SK-N-SH (cell line): Measurements from ENCODE around the gene MAPKAPK3. TPM values are rescaled to one million over a fixed set of nuclear protein-coding genes. Genes with fewer than 3 reads are reported as not detected.

Experiments used
- CTCF ChIA-PET: fragments of 300-600, 350-600 bp; formaldehyde crosslinking; extraction: SDS; loops from one replicate; lab custom pipeline; 2021; lab: Yijun Ruan, JAX
- POLR2A ChIA-PET: fragments of 350-600 bp; sonication (Branson Sonifier 250); formaldehyde crosslinking; extraction: SDS; loops from one replicate; lab custom pipeline; 2020; ENCODE audit warnings: antibody characterized with exemption, inconsistent platforms; lab: Yijun Ruan, JAX
- DNase-seq: peaks from one replicate; pipeline ENCODE4 v3.0.0; 2012
- H2AFZ ChIP-seq: fragments of 200-600 bp; sonication (generic); 2 replicates; pipeline ENCODE4 v1.8.1; 2016; ENCODE audit warnings: antibody characterized with exemption, mild to moderate bottlenecking, low read depth
- H3F3A ChIP-seq: fragments of 200-600 bp; sonication (generic); replicated peaks from 2 replicates; pipeline ENCODE3; 2016; ENCODE audit warnings: antibody characterized with exemption, mild to moderate bottlenecking; ENCODE audit not compliant: insufficient read depth
- H3K27ac ChIP-seq, 2 experiments: fragments of 200-500 bp in 1 of 2; fragments of 200-600 bp in 1 of 2; sonication (Bioruptor generic) in 1 of 2; sonication (generic), shearing (Covaris generic) in 1 of 2; 2 replicates each; pipeline versions ENCODE4 v1.5.1 to v1.6.1; 2014 to 2016; ENCODE audit warnings: low read depth in 2 of 2, inconsistent platforms in 1 of 2, low read length in 1 of 2, mild to moderate bottlenecking in 1 of 2, mixed read lengths in 1 of 2
- H3K27me3 ChIP-seq: fragments of 200-600 bp; sonication (generic), shearing (Covaris generic); 2 replicates; pipeline ENCODE4 v1.6.1; 2016; ENCODE audit warnings: mixed run types; ENCODE audit not compliant: insufficient read depth
- H3K36me3 ChIP-seq, 2 experiments: fragments of 200-500 bp in 1 of 2; fragments of 200-600 bp in 1 of 2; sonication (Bioruptor generic) in 1 of 2; sonication (generic) in 1 of 2; replicated peaks in 1 of 2; 2 replicates each; pipeline versions ENCODE3 to v1.5.1; 2014 to 2016; ENCODE audit warnings: low read length in 1 of 2, mild to moderate bottlenecking in 1 of 2; ENCODE audit not compliant: insufficient read depth in 2 of 2, control insufficient read depth in 1 of 2
- H3K4me1 ChIP-seq, 2 experiments: fragments of 200-500 bp in 1 of 2; fragments of 200-600 bp in 1 of 2; sonication (Bioruptor generic) in 1 of 2; sonication (generic), shearing (Covaris generic) in 1 of 2; 2 replicates each; pipeline versions ENCODE4 v1.5.1 to v1.6.1; 2014 to 2016; ENCODE audit warnings: low read depth in 1 of 2, low read length in 1 of 2, mixed run types in 1 of 2; ENCODE audit not compliant: insufficient read depth in 2 of 2, control insufficient read depth in 1 of 2
- H3K4me2 ChIP-seq: fragments of 200-600 bp; sonication (generic), shearing (Covaris generic); 2 replicates; pipeline ENCODE4 v1.6.1; 2017; ENCODE audit warnings: mixed run types
- H3K4me3 ChIP-seq, 2 experiments: fragments of 200-500 bp in 1 of 2; fragments of 200-600 bp in 1 of 2; sonication (Bioruptor generic) in 1 of 2; sonication (generic), shearing (Covaris generic) in 1 of 2; 2 replicates each; pipeline versions ENCODE4 v1.5.1 to v1.8.1; 2014 to 2016; ENCODE audit warnings: low read depth in 2 of 2, inconsistent platforms in 1 of 2, low read length in 1 of 2, mild to moderate bottlenecking in 1 of 2, mixed read lengths in 1 of 2, moderate library complexity in 1 of 2
- H3K79me2 ChIP-seq: fragments of 200-600 bp; sonication (generic); 2 replicates; pipeline ENCODE4 v1.8.1; 2017; ENCODE audit warnings: mild to moderate bottlenecking; ENCODE audit not compliant: insufficient read depth
- H3K9ac ChIP-seq: fragments of 200-600 bp; sonication (generic); 2 replicates; pipeline ENCODE4 v1.6.1; 2017; ENCODE audit warnings: mixed run types
- H3K9me2 ChIP-seq: fragments of 200-600 bp; sonication (generic); 2 replicates; pipeline ENCODE4 v1.6.1; 2017; ENCODE audit warnings: mixed run types
- H3K9me3 ChIP-seq: fragments of 200-600 bp; sonication (generic); 2 replicates; pipeline ENCODE4 v1.6.1; 2017; ENCODE audit warnings: mixed run types, mild to moderate bottlenecking, moderate library complexity
- H4K20me1 ChIP-seq: fragments of 200-600 bp; sonication (generic); 2 replicates; pipeline ENCODE4 v1.6.1; 2017; ENCODE audit warnings: mild to moderate bottlenecking, mixed run types; ENCODE audit not compliant: insufficient read depth
- CHD2 ChIP-seq: fragments of 150-350 bp; IDR thresholded peaks from 2 replicates; pipeline ENCODE4 v1.6.1; 2018; ENCODE audit warnings: low read length; ENCODE audit not compliant: partially characterized antibody
- CTCF ChIP-seq: fragments of 200-600 bp; sonication (generic); IDR thresholded peaks from 2 replicates; pipeline ENCODE4 v1.6.1; 2017; ENCODE audit warnings: antibody characterized with exemption, mild to moderate bottlenecking, moderate library complexity
- EZH2phosphoT487 ChIP-seq: fragments of 200-600 bp; sonication (generic); IDR thresholded peaks from 2 replicates; pipeline ENCODE4 v1.6.1; 2017; ENCODE audit warnings: low read depth, mixed run types, mild to moderate bottlenecking, antibody characterized with exemption, moderate library complexity, borderline replicate concordance
- FOXM1 ChIP-seq: IDR thresholded peaks from 2 replicates; pipeline ENCODE4 v1.4.0; 2012; ENCODE audit warnings: low read depth, mild to moderate bottlenecking
- GATA2 ChIP-seq: sonication (generic); formaldehyde crosslinking; IDR thresholded peaks from 2 replicates; pipeline ENCODE4 v1.5.0; 2020; ENCODE audit warnings: mild to moderate bottlenecking, missing genetic modification reagents
- MAX ChIP-seq: IDR thresholded peaks from 2 replicates; pipeline ENCODE4 v1.4.0; 2012; ENCODE audit warnings: low read depth
- MXI1 ChIP-seq: IDR thresholded peaks from 2 replicates; pipeline ENCODE4 v1.6.1; 2012; ENCODE audit warnings: mild to moderate bottlenecking, low read depth, low read length, improper control_type of control experiment
- NRF1 ChIP-seq: IDR thresholded peaks from 2 replicates; pipeline ENCODE4 v1.6.1; 2012; ENCODE audit warnings: low read depth, mild to moderate bottlenecking, low read length
- RAD21 ChIP-seq: IDR thresholded peaks from 2 replicates; pipeline ENCODE4 v1.6.1; 2012; ENCODE audit warnings: mild to moderate bottlenecking, low read length
- RCOR1 ChIP-seq: fragments of 150-350 bp; IDR thresholded peaks from 2 replicates; pipeline ENCODE4 v1.6.1; 2017; ENCODE audit warnings: antibody characterized with exemption, low read length
- REST ChIP-seq: IDR thresholded peaks from 2 replicates; pipeline ENCODE4 v1.6.1; 2012; ENCODE audit warnings: mild to moderate bottlenecking, low read depth, low read length, moderate library complexity
- TAF1 ChIP-seq: IDR thresholded peaks from 2 replicates; pipeline ENCODE4 v1.6.1; 2012; ENCODE audit warnings: low read depth, mild to moderate bottlenecking, low read length, moderate library complexity, borderline replicate concordance
- TCF12 ChIP-seq: IDR thresholded peaks from 2 replicates; pipeline ENCODE4 v1.4.0; 2012
- TEAD4 ChIP-seq: IDR thresholded peaks from 2 replicates; pipeline ENCODE4 v1.4.0; 2012; ENCODE audit warnings: mild to moderate bottlenecking, borderline replicate concordance; ENCODE audit not compliant: insufficient read depth
- USF2 ChIP-seq: fragments of 150-350 bp; IDR thresholded peaks from 2 replicates; pipeline ENCODE4 v1.6.1; 2017; ENCODE audit warnings: antibody characterized with exemption, low read length, low read depth, borderline replicate concordance
- ZBTB33 ChIP-seq: IDR thresholded peaks from 2 replicates; pipeline ENCODE4 v1.4.0; 2012; ENCODE audit warnings: low read depth, borderline replicate concordance
- WGBS: methylation state at CpG from one replicate; pipeline ENCODE4 v1.1.6; 2017; ENCODE audit warnings: low lambda C conversion rate; 5-methylcytosine and 5-hydroxymethylcytosine counted together
- polyA plus RNA-seq, 3 experiments: library from polyadenylated mRNA; depleted of rRNA; stranded (reverse); fragments of >200 nt; gene quantifications; 2 replicates each; pipeline ENCODE4 v1.2.3, GENCODE V29; 2012

Gene MAPKAPK3
- polyA plus RNA-seq, 1 of the 3 experiments (the other 2 are of a cell fraction), result 29.4 TPM

- no peak for TF ChIP-seq USF2
- TF ChIP-seq CTCF, result peak; percentile 46
- no peak for TF ChIP-seq MAX
- TF ChIP-seq TAF1, result no peak
- TF ChIP-seq RAD21, result peak; percentile 30; the same call in 1 of the 2 replicates
- TF ChIP-seq TEAD4, result no peak
- no peak for TF ChIP-seq RCOR1
Measured at GRCh38 chr3:50675179-50676030, 58.5 kb downstream of the MAPKAPK3 start (continued).

- no peak overlapping the region for H3K27ac ChIP-seq
- no peak for DNase-seq
- H3K4me1 ChIP-seq, result peaks cover 0 to 4% of the 10 kb centered on the region in 2 experiments; a peak in 1 of 4 replicates
- H3K79me2 ChIP-seq, result no peaks in the 10 kb centered on the region
- H2AFZ ChIP-seq, result no peak overlapping the region
- no peaks in the 10 kb centered on the region for H3K36me3 ChIP-seq
- peaks cover 11% of the 10 kb centered on the region for H4K20me1 ChIP-seq
- CTCF ChIA-PET, result interaction anchor here (0.7 to 5.7 kb wide), 17 partner anchors 9 to 695 kb away, joined by 3 to 44 read pairs (median 5); partner anchors contain the start of gene MAPKAPK3
- H3F3A ChIP-seq, result peaks cover 7% of the 10 kb centered on the region
- POLR2A ChIA-PET, result interaction anchor here (1.4 kb wide), 1 partner anchor 709 kb away, joined by 3 read pairs; the partner anchor contains the start of gene MANF
- peaks cover 53% of the 10 kb centered on the region for H3K27me3 ChIP-seq
- no peaks in the 10 kb centered on the region for H3K9me2 ChIP-seq
- no peak overlapping the region for H3K4me2 ChIP-seq
- WGBS, result 19% methylated on average over 7 of the region's 7 CpGs
- no peak overlapping the region for H3K4me3 ChIP-seq
- H3K9me3 ChIP-seq, result no peaks in the 10 kb centered on the region
- no peak overlapping the region for H3K9ac ChIP-seq
- TF ChIP-seq MXI1, result no peak
- TF ChIP-seq RAD21, result no peak
- no peak for TF ChIP-seq REST
- TF ChIP-seq ZBTB33, result no peak
- TF ChIP-seq CHD2, result no peak
- no peak for TF ChIP-seq GATA2 (CRISPR knock-in tag)
- TF ChIP-seq FOXM1, result no peak
- TF ChIP-seq NRF1, result no peak
- no peak for TF ChIP-seq TCF12
- no peak for TF ChIP-seq RCOR1
- no peak for TF ChIP-seq EZH2phosphoT487
- no peak for TF ChIP-seq USF2
Measured at GRCh38 chr3:50676031-50676705, 59.2 kb downstream of the MAPKAPK3 start.
